IMR-90 (cell line): ENCODE data around the gene TNNI2.

Experiments
- CEBPB ChIP-seq: IDR thresholded peaks from 2 replicates; pipeline ENCODE4 v1.6.1; 2012; ENCODE audit warnings: low read depth, low read length, improper control_type of control experiment
- CTCF ChIP-seq: conservative IDR thresholded peaks from 2 replicates; pipeline ENCODE4 v1.5.1; 2012; ENCODE audit warnings: mild to moderate bottlenecking, low read depth, low read length, improper control_type of control experiment
- MAZ ChIP-seq: IDR thresholded peaks from 2 replicates; pipeline ENCODE4 v1.6.1; 2012; ENCODE audit warnings: low read depth, mild to moderate bottlenecking, low read length, improper control_type of control experiment, moderate library complexity, borderline replicate concordance
- MXI1 ChIP-seq: IDR thresholded peaks from 2 replicates; pipeline ENCODE4 v1.6.1; 2012; ENCODE audit warnings: low read depth, mild to moderate bottlenecking, low read length, moderate library complexity, borderline replicate concordance
- RAD21 ChIP-seq: IDR thresholded peaks from 2 replicates; pipeline ENCODE4 v1.6.1; 2012; ENCODE audit warnings: low read length, improper control_type of control experiment
- RCOR1 ChIP-seq: IDR thresholded peaks from 2 replicates; pipeline ENCODE4 v1.6.1; 2012; ENCODE audit warnings: mild to moderate bottlenecking, low read length, improper control_type of control experiment; ENCODE audit not compliant: insufficient replicate concordance

- TF ChIP-seq CTCF (no peak), MXI1 (no peak), RAD21 (no peak), MAZ (no peak), RCOR1 (no peak), CEBPB (no peak)
Measured at GRCh38 chr11:1878137-1879031, 39.6 kb downstream of the TNNI2 start.
